Ramos (cell line): Measurements from ENCODE around the gene PHF11.

Source experiments
- in situ Hi-C: fragments of 300-500 bp; cut with MboI; formaldehyde crosslinking; loops from one replicate; pipeline ENCODE4 v1.14.3; 2022; ENCODE audit warnings: low sequenced_read_pairs; ENCODE audit not compliant: unreplicated experiment

The PHF11 gene

GRCh38 chr13:49495783-49496762 lies at the start of gene PHF11:
PHF11 (plus strand) TSS chr13:49495953; CDS start chr13:49496002, 49 bp downstream.
- in situ Hi-C loops, result no loop called here

GRCh38 chr13:49446473-49446872 lies 49.3 kb upstream of the PHF11 start:
- in situ Hi-C loops, result no loop called here

DNA sequence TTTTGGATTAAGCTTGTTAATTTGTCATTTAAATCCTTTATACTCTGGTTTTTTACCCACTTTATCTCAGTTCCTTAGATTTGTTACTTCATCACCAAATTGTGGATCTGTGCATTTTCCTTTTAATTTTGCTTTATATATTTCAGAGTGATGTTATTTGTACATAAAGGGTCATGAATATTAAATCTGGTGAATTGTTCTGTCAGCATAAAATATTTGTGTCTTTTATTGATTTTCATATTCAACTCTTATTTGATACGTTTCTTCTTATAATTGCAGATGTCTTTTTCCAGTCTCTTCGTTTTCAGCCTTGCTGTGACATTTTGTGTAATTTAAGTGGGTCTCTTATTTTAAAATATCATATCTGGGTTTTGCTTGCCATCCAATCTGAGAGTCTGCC lies 47.0 kb upstream of the PHF11 start:
- in situ Hi-C loops, result no loop called here

GRCh38 chr13:49450105-49450819 lies 45.5 kb upstream of the PHF11 start:
- in situ Hi-C loops, result no loop called here

- in situ Hi-C loops, result no loop called here
Measured at GRCh38 chr13:49452725-49453457, 42.9 kb upstream of the PHF11 start.

DNA sequence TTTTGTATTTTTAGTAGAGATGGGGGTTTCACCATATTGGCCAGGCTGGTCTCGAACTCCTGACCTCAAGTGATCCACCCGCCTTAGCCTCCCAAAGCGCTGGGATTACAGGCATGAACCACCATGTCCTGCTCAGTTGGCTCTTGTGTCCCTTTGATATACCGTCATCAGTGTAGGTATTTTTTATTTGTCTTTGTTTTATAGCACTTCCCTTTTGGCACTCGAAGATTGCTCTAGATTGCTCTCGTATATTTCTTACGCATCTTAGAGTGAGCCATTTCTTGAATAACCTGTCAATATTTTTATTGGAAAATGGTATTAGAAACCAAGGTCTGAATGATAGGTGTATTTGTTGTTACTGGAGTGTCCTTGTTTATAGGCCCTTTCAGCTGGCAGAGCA lies 42.3 kb upstream of the PHF11 start:
- in situ Hi-C loops, result no loop called here

DNA sequence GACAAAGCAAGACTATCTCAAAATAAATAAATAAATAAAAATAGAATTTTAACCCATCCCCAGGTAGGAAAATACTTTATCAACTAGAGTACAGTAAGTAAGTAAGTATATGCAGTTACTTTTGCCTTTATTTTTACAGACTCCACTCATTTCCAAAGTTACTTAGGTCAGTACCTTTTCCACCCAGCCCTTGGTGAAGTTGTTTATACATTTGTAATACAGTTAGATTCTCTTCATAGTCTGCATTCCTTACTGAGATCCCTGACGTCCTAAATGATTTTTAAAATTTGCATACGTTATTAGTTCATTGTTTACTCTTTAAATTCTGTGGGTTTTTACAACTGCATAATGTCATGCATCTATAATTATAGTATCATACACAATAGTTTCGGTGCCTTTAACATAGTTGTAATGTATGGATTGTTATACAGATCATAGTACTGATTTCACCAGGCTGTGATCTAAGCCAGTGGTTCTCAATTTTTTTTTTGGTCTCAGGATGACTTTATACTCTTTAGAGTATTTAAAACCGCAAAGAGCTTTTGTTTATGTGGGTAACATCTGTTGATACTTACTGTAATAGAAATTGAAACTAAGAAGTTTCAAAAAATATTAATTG lies 41.3 kb upstream of the PHF11 start:
- in situ Hi-C loops, result no loop called here

DNA sequence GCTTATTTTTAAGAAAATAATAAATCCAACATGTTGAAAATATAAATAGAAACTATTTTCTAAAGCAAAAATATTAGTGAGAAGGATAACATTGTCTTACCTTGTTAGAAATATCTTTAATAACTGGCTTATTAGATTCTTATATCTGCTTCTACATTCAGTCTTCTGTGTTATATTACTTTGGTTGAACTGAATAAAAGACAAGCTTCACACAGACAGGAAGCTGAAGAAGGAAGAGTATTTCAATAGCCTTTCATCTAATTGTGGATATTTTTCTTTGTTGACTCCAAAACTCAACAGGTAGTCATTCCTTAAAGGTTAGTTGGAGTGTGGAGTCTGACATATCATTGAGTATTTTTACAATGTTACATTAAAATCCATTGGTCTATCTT lies 40.8 kb upstream of the PHF11 start:
- in situ Hi-C loops, result no loop called here

DNA sequence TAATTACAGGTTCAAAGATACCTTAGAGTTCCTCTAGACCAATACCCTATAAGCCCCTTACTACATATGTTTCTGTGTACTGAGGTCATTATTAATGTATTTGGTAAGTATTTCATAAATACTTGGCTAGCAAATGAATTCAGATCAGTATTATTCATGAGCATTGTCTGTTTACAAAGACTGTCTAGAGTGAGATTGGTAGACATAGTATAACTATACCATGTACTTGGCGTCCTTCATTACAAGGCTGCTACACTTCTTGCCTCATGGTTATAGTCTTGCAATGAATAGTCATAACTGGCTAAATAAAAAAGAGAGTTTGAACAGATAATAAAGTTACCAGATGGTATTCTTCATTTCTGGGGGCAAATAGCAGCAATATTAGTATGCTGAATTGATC lies 39.6 kb upstream of the PHF11 start:
- in situ Hi-C loops, result no loop called here

- in situ Hi-C loops, result no loop called here
Measured at GRCh38 chr13:49457221-49457620, 38.5 kb upstream of the PHF11 start.

DNA sequence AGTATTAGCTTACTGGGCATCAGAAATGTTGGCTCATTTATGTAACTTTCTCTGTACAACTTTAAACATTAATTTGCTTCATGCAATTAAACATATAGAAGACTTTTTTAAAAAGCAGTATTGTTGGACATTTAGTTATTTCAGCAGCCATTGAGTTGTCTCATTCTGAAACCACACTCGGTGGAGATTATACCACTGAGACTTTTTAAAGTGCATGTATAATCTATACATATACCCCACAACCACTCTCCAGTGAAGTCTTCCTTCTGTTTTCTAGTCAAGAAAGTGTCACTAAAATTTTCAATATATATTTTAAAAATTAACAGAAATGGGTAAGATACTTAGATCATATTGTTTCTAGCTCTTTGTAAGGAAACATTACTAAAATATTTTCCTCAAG lies 36.2 kb upstream of the PHF11 start:
- in situ Hi-C loops, result no loop called here

- in situ Hi-C loops, result no loop called here
Measured at GRCh38 chr13:49464085-49464484, 31.7 kb upstream of the PHF11 start.

DNA sequence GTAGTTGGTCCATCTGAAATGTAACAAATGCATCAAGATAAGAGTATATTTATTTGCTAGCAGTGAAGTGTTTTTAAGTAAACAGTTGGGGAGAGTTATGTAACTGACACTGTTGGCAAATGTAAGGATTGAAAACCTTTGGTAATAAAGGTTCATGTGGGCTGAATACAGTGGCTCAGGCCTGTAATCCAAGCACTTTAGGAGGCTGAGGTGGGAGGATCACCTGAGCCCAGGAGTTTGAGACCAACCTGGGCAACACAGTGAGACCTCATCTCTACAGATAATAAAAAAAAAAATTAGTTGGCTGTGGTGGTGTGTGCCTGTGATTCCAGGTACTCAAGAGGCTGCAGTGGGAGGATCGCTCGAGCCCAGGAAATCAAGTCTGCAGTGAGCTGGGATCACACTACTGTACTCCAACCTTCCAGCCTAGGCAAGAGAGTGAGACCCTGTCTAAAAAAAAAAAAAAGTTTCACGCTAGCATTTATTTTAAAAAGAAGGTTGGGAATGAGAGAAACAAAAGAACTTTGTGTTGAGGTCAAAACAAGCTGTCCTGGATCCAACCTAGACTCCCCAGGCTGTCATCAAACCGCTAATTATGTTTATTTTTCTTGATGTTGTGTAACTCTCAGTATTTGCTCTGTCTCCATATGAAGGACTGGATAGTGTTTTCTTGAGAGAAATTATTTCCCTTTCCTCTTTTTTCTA lies 31.0 kb upstream of the PHF11 start:
- in situ Hi-C loops, result no loop called here

DNA sequence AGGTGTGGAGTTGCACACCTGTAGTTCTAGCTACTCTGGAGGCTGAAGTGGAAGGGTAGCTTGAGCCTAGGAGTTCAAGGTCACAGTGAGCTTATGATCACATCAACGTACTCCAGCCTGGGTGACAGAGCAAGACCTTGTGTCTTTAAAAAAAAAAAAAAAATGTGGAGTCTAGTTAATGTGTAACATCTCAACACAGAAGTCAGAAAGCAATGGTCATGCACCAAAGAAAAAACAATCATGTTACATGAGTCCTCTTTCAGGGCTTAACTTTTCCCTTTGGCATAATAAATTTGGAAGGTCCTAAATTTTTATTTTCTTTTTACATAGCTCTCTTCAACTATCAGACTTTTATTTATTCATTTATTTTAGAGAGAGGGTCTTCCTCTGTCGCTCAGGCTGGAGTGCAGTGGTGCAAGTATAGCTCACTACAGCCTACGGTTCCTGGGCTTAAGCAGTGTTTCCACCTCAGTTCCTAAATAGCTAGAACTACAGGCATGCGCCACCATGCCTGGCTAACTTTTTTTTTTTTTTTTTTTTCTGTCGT lies 29.4 kb upstream of the PHF11 start:
- in situ Hi-C loops, result no loop called here

- in situ Hi-C loops, result no loop called here
Measured at GRCh38 chr13:49472186-49472585, 23.6 kb upstream of the PHF11 start.

- in situ Hi-C loops, result no loop called here
Measured at GRCh38 chr13:49476529-49476928, 19.2 kb upstream of the PHF11 start.

DNA sequence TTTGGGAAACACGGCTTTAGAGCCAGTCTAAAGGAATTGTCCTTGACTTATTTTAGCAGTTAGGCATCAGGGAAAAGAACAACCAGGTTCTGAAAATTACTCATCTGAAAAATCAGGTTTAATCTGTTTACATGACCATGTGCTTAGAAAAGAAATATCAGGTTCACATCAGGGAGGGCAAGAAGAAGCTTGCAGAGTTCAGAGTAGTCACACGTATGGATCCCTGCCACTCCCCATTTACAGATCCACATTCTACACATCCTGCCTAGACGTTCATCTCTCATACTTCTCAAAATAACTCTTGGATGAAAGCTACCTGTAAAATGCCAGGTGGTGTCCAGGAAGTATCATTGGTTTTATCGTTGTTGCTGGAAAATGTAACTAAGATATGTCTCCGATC lies 14.0 kb upstream of the PHF11 start:
- in situ Hi-C loops, result no loop called here

DNA sequence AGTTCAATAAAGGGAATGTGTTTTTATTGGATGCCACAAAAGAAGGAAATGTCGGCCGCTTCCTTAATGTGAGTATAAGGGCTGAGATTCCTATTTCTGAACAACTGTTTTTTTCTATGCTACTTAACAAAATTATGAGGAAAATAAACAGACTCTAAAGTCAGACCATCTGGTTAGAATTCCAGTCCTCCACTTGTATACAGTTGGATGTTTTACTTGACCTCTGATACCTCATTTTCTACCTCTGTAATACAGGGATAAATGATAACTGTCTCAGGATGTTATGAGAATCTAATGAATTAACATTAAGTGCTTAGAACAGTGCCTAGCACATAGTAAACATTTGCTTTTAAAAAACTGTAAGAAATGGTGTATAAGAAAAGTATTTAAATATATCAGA lies 7.2 kb upstream of the PHF11 start:
- in situ Hi-C loops, result no loop called here

GRCh38 chr13:49494645-49495044 lies 1.1 kb upstream of the PHF11 start:
- in situ Hi-C loops, result no loop called here
